K562 (cell line): ENCODE results near the gene GPR152. TPM values are rescaled to one million over a fixed set of nuclear protein-coding genes. Genes with fewer than 3 reads are reported as not detected.

Experiments used
- ATAC-seq: fragments of 200-7000 bp; cut with Tn5 transposase; 3 replicates; pipeline ENCODE4 v1.9.1; 2020; ENCODE audit warnings: moderate library complexity
- BruUV-seq: library from RNA; stranded (reverse); fragments of 400-500 nt; replicated peaks from 2 replicates; lab custom pipeline; 2021; lab: Mats Ljungman, UMichigan
- CTCF ChIA-PET: fragments of 300-600 bp; formaldehyde crosslinking; extraction: SDS; loops from one replicate; lab custom pipeline; 2021; ENCODE audit warnings: low intra/inter-chr PET ratio; lab: Yijun Ruan, JAX
- POLR2A ChIA-PET: fragments of 300-600, 350-650 bp; sonication (Branson Sonifier 250); formaldehyde crosslinking; extraction: SDS; loops from one replicate; lab custom pipeline; 2021; ENCODE audit warnings: antibody characterized with exemption, inconsistent platforms; lab: Yijun Ruan, JAX
- DNase-seq, 4 experiments: peaks; one replicate each; pipeline versions ENCODE4 v3.0.0 to v3.0.0-alpha.2; 2011 to 2018; ENCODE audit warnings: low spot score in 3 of 4, mixed read lengths in 3 of 4; ENCODE audit errors: extremely low read depth in 1 of 4
- FAIRE-seq: peaks from 2 replicates; lab custom pipeline; 2011; peaks lifted over from hg19 to GRCh38; lab: Jason Lieb, UNC
- H2AFZ ChIP-seq: 2 replicates; pipeline ENCODE4 v1.6.0; 2011; ENCODE audit warnings: low read depth, low read length, control low read depth, inconsistent platforms
- H3K27ac ChIP-seq: fragments of 200-600 bp; 3 replicates; pipeline ENCODE4 v1.8.0; 2011; ENCODE audit warnings: low read depth, mild to moderate bottlenecking, control low read depth, inconsistent platforms, low read length, moderate library complexity, mixed read lengths; ENCODE audit errors: extremely low read depth
- H3K27me3 ChIP-seq, 2 experiments: fragments of 300-600 bp in 1 of 2; 2 replicates in 1 of 2; 3 replicates in 1 of 2; pipeline versions ENCODE4 v1.6.0 to v1.8.0; 2011; ENCODE audit warnings: inconsistent platforms in 2 of 2, low read length in 2 of 2, mild to moderate bottlenecking in 1 of 2, mixed read lengths in 1 of 2, moderate library complexity in 1 of 2; ENCODE audit not compliant: control insufficient read depth in 2 of 2, insufficient read depth in 2 of 2
- H3K36me3 ChIP-seq: fragments of 300-600 bp; 3 replicates; pipeline ENCODE4 v1.8.0; 2011; ENCODE audit warnings: mild to moderate bottlenecking, low read length, inconsistent platforms; ENCODE audit not compliant: control insufficient read depth, insufficient read depth
- H3K4me1 ChIP-seq, 2 experiments: fragments of 200-600 bp in 1 of 2; replicated peaks in 1 of 2; 2 replicates in 1 of 2; 3 replicates in 1 of 2; pipeline versions ENCODE4 v1.5.1 to v1.8.0; 2011; ENCODE audit warnings: inconsistent platforms in 2 of 2, low read length in 2 of 2, mild to moderate bottlenecking in 1 of 2, mixed read lengths in 1 of 2, moderate library complexity in 1 of 2; ENCODE audit not compliant: control insufficient read depth in 2 of 2, insufficient read depth in 2 of 2
- H3K4me2 ChIP-seq: 2 replicates; pipeline ENCODE4 v1.6.1; 2011; ENCODE audit warnings: low read length, control low read depth, inconsistent platforms, mixed read lengths; ENCODE audit not compliant: insufficient read depth
- H3K4me3 ChIP-seq: fragments of 200-600 bp; sonication (generic), shearing (Covaris generic); 2 replicates; pipeline ENCODE4 v1.5.1; 2016; ENCODE audit warnings: control low read depth, inconsistent platforms
- H3K79me2 ChIP-seq: fragments of 200-600 bp; 3 replicates; pipeline ENCODE4 v1.8.0; 2011; ENCODE audit warnings: low read length, inconsistent platforms; ENCODE audit not compliant: control insufficient read depth, insufficient read depth
- H3K9ac ChIP-seq, 2 experiments: 2 replicates each; pipeline versions ENCODE4 v1.6.0 to v1.6.1; 2011; ENCODE audit warnings: low read depth in 2 of 2, low read length in 2 of 2, control low read depth in 1 of 2, inconsistent platforms in 1 of 2, mild to moderate bottlenecking in 1 of 2, mixed read lengths in 1 of 2; ENCODE audit not compliant: insufficient read depth in 1 of 2
- H3K9me1 ChIP-seq: one replicate; pipeline ENCODE4 v1.6.0; 2011; ENCODE audit warnings: inconsistent platforms, mild to moderate bottlenecking, low read length, moderate library complexity; ENCODE audit not compliant: control insufficient read depth, insufficient read depth
- H3K9me3 ChIP-seq: replicated peaks from 2 replicates; pipeline ENCODE4 v1.5.1; 2011; ENCODE audit warnings: low read depth, low read length, inconsistent platforms; ENCODE audit not compliant: control insufficient read depth, insufficient read depth
- H4K20me1 ChIP-seq: replicated peaks from 2 replicates; pipeline ENCODE4 v1.6.1; 2011; ENCODE audit warnings: low read length, inconsistent platforms, mixed read lengths; ENCODE audit not compliant: control insufficient read depth, insufficient read depth
- CHD2 ChIP-seq: IDR thresholded peaks from 2 replicates; pipeline ENCODE4 v1.6.1; 2011; ENCODE audit warnings: low read depth, low read length
- FIP1L1 ChIP-seq: fragments of 200-400 bp; formaldehyde crosslinking; IDR thresholded peaks from 2 replicates; pipeline ENCODE4 v1.6.1; 2018; ENCODE audit warnings: mild to moderate bottlenecking, low read depth, low read length; ENCODE audit not compliant: poor library complexity, severe bottlenecking
- FOXK1 ChIP-seq: sonication (generic); formaldehyde crosslinking; IDR thresholded peaks from 2 replicates; pipeline ENCODE4 v1.8.0; 2022; ENCODE audit warnings: missing genetic modification reagents, mild to moderate bottlenecking, borderline replicate concordance
- GABPA ChIP-seq: fragments of 200-800 bp; sonication (Bioruptor generic); conservative IDR thresholded peaks from 2 replicates; pipeline ENCODE4 v1.6.1; 2016; ENCODE audit warnings: low read depth, missing genetic modification characterization, missing compliant biosample characterization
- HEY1 ChIP-seq: fragments of 250-450 bp; sonication (Bioruptor Pico); IDR thresholded peaks from 2 replicates; pipeline ENCODE4 v1.5.0; 2020; ENCODE audit warnings: mild to moderate bottlenecking, moderate library complexity, borderline replicate concordance
- HMGN3 ChIP-seq: IDR thresholded peaks from 2 replicates; pipeline ENCODE4 v1.6.1; 2011; ENCODE audit warnings: borderline replicate concordance, low read depth, mild to moderate bottlenecking, mixed read lengths, low read length; ENCODE audit not compliant: insufficient read length; ENCODE audit errors: extremely low read depth
- POLR2AphosphoS5 ChIP-seq: IDR thresholded peaks from 2 replicates; pipeline ENCODE4 v1.6.1; 2011; ENCODE audit warnings: mild to moderate bottlenecking, low read depth, low read length, moderate library complexity; ENCODE audit not compliant: control insufficient read depth, insufficient read depth
- RBM22 ChIP-seq: fragments of 200-400 bp; formaldehyde crosslinking; IDR thresholded peaks from 2 replicates; pipeline ENCODE4 v1.6.1; 2018; ENCODE audit warnings: low read length, low read depth; ENCODE audit not compliant: poor library complexity, severe bottlenecking
- RUNX1 ChIP-seq: sonication (generic); IDR thresholded peaks from 2 replicates; pipeline ENCODE4 v1.6.1; 2016; ENCODE audit warnings: antibody characterized with exemption, low read depth
- VEZF1 ChIP-seq: fragments of 200-800 bp; sonication (Bioruptor generic); IDR thresholded peaks from 2 replicates; pipeline ENCODE4 v1.6.1; 2017; ENCODE audit warnings: missing genetic modification characterization, missing compliant biosample characterization
- ZSCAN29 ChIP-seq: fragments of 450-650 bp; IDR thresholded peaks from 2 replicates; pipeline ENCODE4 v1.6.1; 2017
- WGBS: fragments of 100-300 bp; shearing (Covaris generic); methylation state at CpG from one replicate; pipeline ENCODE4 v1.1.6; 2016; ENCODE audit warnings: low coverage, mixed read lengths; ENCODE audit not compliant: insufficient coverage; ENCODE audit errors: missing lambda C conversion rate; 5-methylcytosine and 5-hydroxymethylcytosine counted together
- in situ Hi-C: fragments of 300-500 bp; cut with MboI; formaldehyde crosslinking; loops from 4 replicates; pipeline ENCODE4 v1.15.0; 2018; ENCODE audit warnings: inconsistent platforms, mixed read lengths
- intact Hi-C: fragments of 100-400 bp; cut with micrococcal nuclease; formaldehyde crosslinking; loops from 2 replicates; pipeline ENCODE4 v1.14.2; 2022
- polyA plus RNA-seq, 8 experiments: library from polyadenylated mRNA; depleted of rRNA in 4 of 8; stranded (reverse) in 5 of 8; unstranded in 3 of 8; fragments of >200 nt; fragmentation: Nextera tagmentation in 2 of 8; fragmentation: Illumina TruSeq in 1 of 8; extraction: Ambion mirVana in 2 of 8; extraction: Trizol in 1 of 8; gene quantifications; 2 replicates each; pipeline versions ENCODE4 v1.2.1 to v1.2.3, GENCODE V29; 2011 to 2014; ENCODE audit warnings: inconsistent platforms in 1 of 8, missing spikeins in 1 of 8
- total RNA-seq, 7 experiments: library from RNA; depleted of rRNA in 6 of 7; stranded (reverse); fragments of >200 nt in 6 of 7; fragmentation: Illumina TruSeq in 2 of 7; extraction: Trizol in 2 of 7; gene quantifications; 2 replicates each; pipeline versions ENCODE4 v1.2.1 to v1.2.3, GENCODE V29; 2011 to 2021; ENCODE audit warnings: low replicate concordance in 1 of 7
- TF ChIP-seq, protein P1 (sequence below), 2 experiments: fragments of 450-650 bp; IDR thresholded peaks; 2 replicates each; pipeline ENCODE4 v1.6.1; 2018; ENCODE audit warnings: mild to moderate bottlenecking in 2 of 2, low read depth in 1 of 2; ENCODE audit not compliant: partially characterized antibody in 2 of 2

Gene GPR152
- total and polyA plus RNA-seq, 9 of the 15 experiments (the other 6 are each of a cell fraction or from before 2014, with no cell fraction given) = not detected

DNA sequence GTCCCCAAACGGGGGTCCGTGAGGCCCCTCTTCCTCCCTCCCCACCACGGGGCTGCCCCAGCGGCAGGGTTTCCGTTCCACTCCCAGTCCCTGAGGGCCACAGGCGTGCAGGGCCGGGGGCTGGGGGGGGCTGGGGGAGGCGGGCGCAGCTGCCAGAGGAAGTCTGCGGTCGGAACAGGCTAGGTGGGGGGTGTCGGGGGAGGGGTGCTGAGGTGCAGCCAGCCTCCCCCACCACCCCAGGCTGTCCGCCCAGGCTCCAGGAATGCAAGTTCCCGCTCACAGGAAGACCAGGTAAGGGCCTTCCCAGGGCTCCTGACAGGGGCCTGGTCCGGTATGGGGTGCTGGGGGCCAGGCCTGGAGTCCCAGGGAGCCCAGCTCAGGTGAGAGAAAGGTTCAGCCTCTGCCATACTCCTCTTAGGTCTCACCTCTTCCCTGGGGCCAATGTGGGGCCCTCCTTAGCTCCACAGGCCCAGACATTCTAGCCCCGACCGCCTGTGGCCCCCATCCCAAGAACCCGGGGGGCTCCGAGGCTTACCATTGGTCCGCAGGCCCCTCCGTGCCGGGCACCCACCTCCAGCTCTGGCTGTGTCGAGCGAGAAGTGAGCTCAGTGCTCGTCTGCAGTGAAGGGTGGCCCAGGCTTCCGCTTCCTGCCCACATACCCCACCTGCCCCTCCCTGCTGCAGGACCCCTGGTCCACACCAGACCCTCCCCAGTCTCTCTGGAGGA is 15.3 kb downstream of the GPR152 start, which contains the start of gene PTPRCAP:
Gene PTPRCAP, minus strand, starts transcription at position 601 of the 727 bp plus-strand sequence. Its CDS starts 63 bp downstream, at position 538.
- ATAC-seq (peak; percentile 46), DNase-seq (peak; percentile 61 to 70 (median 64)), FAIRE-seq (no peak)
- Histone ChIP-seq H3K9me1 (peaks cover 4% of the 10 kb centered on the region), H2AFZ (no peak within 1 kb of the TSS), H3K79me2 (no peaks in the 10 kb centered on the region; the same call in 1 of the 3 replicates), H3K9me3 (no peaks in the 10 kb centered on the region), H4K20me1 (no peaks in the 10 kb centered on the region), H3K4me1 (peaks cover 16 to 91% of the 10 kb centered on the region in 2 experiments), H3K4me2 (peak within 1 kb of the TSS; percentile 1; the same call in 1 of the 2 replicates), H3K27ac (peak within 1 kb of the TSS; percentile 86), H3K4me3 (no peak within 1 kb of the TSS), H3K9ac (peak within 1 kb of the TSS; percentile 13 to 87; a peak in 3 of 4 replicates), H3K27me3 (no peaks in the 10 kb centered on the region), H3K36me3 (peaks cover 89% of the 10 kb centered on the region; the same call in 2 of the 3 replicates)
- no TSS peak for BruUV-seq
- ChIA-PET POLR2A (interaction anchor here (0.6 to 3.0 kb wide), 8 partner anchors 8 to 61 kb away, joined by 3 to 21 read pairs (median 4); partner anchors contain the start of gene RPS6KB2), CTCF (no interaction called here)
- intact Hi-C loops (no loop called here), in situ Hi-C loops (no loop called here)
- 83% methylated on average over 12 of the region's 26 CpGs for WGBS
- peak; percentile 16 for TF ChIP-seq FIP1L1
- peak; percentile 51 for TF ChIP-seq RBM22
- TF ChIP-seq GABPA (tag) = peak; percentile 27; the same call in 1 of the 2 replicates
- TF ChIP-seq HMGN3 = peak; percentile 18
- TF ChIP-seq CHD2 = peak; percentile 19; the same call in 1 of the 2 replicates
- TF ChIP-seq, protein P1, sequence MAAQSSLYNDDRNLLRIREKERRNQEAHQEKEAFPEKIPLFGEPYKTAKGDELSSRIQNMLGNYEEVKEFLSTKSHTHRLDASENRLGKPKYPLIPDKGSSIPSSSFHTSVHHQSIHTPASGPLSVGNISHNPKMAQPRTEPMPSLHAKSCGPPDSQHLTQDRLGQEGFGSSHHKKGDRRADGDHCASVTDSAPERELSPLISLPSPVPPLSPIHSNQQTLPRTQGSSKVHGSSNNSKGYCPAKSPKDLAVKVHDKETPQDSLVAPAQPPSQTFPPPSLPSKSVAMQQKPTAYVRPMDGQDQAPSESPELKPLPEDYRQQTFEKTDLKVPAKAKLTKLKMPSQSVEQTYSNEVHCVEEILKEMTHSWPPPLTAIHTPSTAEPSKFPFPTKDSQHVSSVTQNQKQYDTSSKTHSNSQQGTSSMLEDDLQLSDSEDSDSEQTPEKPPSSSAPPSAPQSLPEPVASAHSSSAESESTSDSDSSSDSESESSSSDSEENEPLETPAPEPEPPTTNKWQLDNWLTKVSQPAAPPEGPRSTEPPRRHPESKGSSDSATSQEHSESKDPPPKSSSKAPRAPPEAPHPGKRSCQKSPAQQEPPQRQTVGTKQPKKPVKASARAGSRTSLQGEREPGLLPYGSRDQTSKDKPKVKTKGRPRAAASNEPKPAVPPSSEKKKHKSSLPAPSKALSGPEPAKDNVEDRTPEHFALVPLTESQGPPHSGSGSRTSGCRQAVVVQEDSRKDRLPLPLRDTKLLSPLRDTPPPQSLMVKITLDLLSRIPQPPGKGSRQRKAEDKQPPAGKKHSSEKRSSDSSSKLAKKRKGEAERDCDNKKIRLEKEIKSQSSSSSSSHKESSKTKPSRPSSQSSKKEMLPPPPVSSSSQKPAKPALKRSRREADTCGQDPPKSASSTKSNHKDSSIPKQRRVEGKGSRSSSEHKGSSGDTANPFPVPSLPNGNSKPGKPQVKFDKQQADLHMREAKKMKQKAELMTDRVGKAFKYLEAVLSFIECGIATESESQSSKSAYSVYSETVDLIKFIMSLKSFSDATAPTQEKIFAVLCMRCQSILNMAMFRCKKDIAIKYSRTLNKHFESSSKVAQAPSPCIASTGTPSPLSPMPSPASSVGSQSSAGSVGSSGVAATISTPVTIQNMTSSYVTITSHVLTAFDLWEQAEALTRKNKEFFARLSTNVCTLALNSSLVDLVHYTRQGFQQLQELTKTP (IDR thresholded peaks at IDR 0.05; ENCODE audit: low read depth in 1 of 2, partially characterized antibody in 2 of 2) = no peak
- peak; percentile 35; the same call in 1 of the 2 replicates for TF ChIP-seq POLR2AphosphoS5
- TF ChIP-seq RUNX1 = no peak
- TF ChIP-seq FOXK1 (CRISPR knock-in tag) = no peak
- TF ChIP-seq VEZF1 = peak; percentile 83
- no peak for TF ChIP-seq ZSCAN29
- TF ChIP-seq HEY1 (CRISPR knock-in tag) = no peak
